ENCODE measurements around the gene DISP3.

DNA sequence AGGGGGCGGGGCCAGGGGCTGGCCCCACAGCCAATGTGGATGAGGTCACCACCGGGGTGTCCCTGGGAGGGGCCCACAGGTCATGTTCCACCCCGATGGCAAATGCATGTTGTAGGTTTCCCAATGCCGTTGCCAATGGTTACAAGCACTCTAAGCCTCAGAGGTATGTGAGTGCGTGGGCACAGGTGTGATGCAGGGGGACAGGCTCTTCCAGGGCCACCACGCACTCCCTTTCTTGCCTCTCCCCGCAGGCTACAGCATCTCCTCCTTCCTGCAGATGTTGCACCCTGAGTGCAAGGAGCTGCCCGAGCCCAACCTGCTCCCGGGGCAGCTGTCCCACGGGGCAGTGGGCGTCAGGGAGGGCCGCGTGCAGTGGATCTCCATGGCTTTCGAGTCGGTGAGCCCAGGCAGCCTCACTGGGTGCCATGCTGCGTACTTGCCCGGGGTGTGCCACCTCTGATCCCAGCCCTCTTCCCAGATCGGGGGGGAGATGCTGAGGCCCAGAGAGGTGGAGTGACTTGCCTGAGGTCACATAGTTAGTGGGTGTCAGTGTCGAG, 52.4 kb downstream of the DISP3 start:
- no peak for TF ChIP-seq GATA2 (IDR thresholded peaks at IDR 0.05; ENCODE audit: low read depth, low read length)
- no peak for TF ChIP-seq GATA3 (IDR thresholded peaks at IDR 0.05; ENCODE audit: low read depth, low read length)

All from SH-SY5Y (cell line).